DND-41 (cell line): ENCODE results near the gene SORCS1.

Experiments used
- ATAC-seq: fragments of 200-7000 bp; cut with Tn5 transposase; 3 replicates; pipeline ENCODE4 v1.9.1; 2021; ENCODE audit warnings: low read depth; ENCODE audit not compliant: insufficient read depth
- DNase-seq: peaks from one replicate; pipeline ENCODE4 v3.0.0-alpha.2; 2020
- H2AFZ ChIP-seq: 2 replicates; pipeline ENCODE4 v1.6.0; 2012; ENCODE audit warnings: low read depth, low read length
- H3K27ac ChIP-seq: 2 replicates; pipeline ENCODE4 v1.5.1; 2012; ENCODE audit warnings: low read length, inconsistent platforms
- H3K27me3 ChIP-seq: fragments of 200-600 bp; sonication (generic); 2 replicates; pipeline ENCODE4 v1.6.0; 2012; ENCODE audit warnings: low read length, mild to moderate bottlenecking, inconsistent platforms; ENCODE audit not compliant: insufficient read depth, poor library complexity
- H3K36me3 ChIP-seq: 2 replicates; pipeline ENCODE4 v1.5.1; 2012; ENCODE audit warnings: low read length, inconsistent platforms; ENCODE audit not compliant: insufficient read depth
- H3K4me1 ChIP-seq: 2 replicates; pipeline ENCODE4 v1.5.1; 2012; ENCODE audit warnings: mild to moderate bottlenecking, low read length; ENCODE audit not compliant: insufficient read depth
- H3K4me2 ChIP-seq: 2 replicates; pipeline ENCODE4 v1.6.0; 2012; ENCODE audit warnings: mild to moderate bottlenecking, moderate library complexity, low read length, inconsistent platforms; ENCODE audit not compliant: insufficient read depth
- H3K4me3 ChIP-seq, 2 experiments: fragments of 200-600 bp in 1 of 2; shearing (Covaris generic) in 1 of 2; 2 replicates each; pipeline ENCODE4 v1.5.1; 2012 to 2016; ENCODE audit warnings: inconsistent platforms in 2 of 2, low read length in 2 of 2, mild to moderate bottlenecking in 2 of 2, low read depth in 1 of 2, moderate library complexity in 1 of 2
- H3K79me2 ChIP-seq: 2 replicates; pipeline ENCODE4 v1.6.0; 2012; ENCODE audit warnings: low read length, inconsistent platforms; ENCODE audit not compliant: insufficient read depth
- H3K9ac ChIP-seq: 2 replicates; pipeline ENCODE4 v1.6.0; 2012; ENCODE audit warnings: low read depth, mild to moderate bottlenecking, inconsistent platforms, low read length, moderate library complexity
- H3K9me3 ChIP-seq: 2 replicates; pipeline ENCODE4 v1.5.1; 2012; ENCODE audit warnings: low read length, moderate library complexity, mild to moderate bottlenecking, inconsistent platforms; ENCODE audit not compliant: insufficient read depth, severe bottlenecking
- H4K20me1 ChIP-seq: 2 replicates; pipeline ENCODE4 v1.6.0; 2012; ENCODE audit warnings: low read length; ENCODE audit not compliant: insufficient read depth
- EZH2 ChIP-seq: IDR thresholded peaks from 3 replicates; pipeline ENCODE4 v1.6.1; 2012; ENCODE audit warnings: borderline replicate concordance, low read depth, mild to moderate bottlenecking, moderate library complexity, low read length, inconsistent platforms; ENCODE audit not compliant: severe bottlenecking
- TF ChIP-seq, protein P1 (sequence below): IDR thresholded peaks from 2 replicates; pipeline ENCODE4 v1.5.1; 2012; ENCODE audit warnings: borderline replicate concordance, low read length, moderate library complexity, mild to moderate bottlenecking; ENCODE audit not compliant: poor library complexity, severe bottlenecking; ENCODE audit errors: extremely low read depth

Gene SORCS1

DNA sequence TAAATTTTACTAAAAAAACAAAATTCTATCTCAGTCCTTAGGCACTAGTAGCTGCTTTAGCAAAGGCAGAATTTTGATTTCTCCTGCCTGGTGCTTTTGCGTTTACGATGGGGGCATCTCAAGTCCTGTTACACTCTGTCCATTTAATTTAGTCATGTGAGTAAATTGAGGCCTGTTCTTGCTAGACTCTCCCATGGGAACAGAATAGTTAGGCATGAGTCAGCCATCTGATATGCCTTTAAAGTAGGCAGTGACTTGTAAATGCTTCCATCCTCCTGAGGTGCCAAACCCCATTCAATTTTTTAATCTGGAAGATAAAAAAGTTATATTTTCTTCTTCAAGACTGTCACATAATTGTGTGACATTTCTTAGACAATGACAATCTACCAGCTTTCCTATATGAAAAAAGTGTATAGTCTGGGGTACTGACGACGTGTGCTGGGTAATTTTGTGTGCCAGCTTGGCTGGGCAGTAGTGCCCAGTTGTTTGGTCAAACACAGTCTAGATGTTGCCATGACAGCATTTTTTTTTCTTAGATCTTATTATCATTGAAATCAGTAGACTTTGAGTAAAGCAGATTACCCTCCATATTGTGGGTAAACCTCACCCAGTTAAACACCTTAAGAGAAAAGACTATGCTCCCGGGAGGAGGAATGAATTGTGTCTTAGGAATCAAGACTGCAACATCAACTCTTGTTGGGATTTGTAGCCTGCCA, 603.4 kb downstream of the SORCS1 start:
- no peak overlapping the region for H3K9ac ChIP-seq
- no peak overlapping the region for H3K4me3 ChIP-seq

DNA sequence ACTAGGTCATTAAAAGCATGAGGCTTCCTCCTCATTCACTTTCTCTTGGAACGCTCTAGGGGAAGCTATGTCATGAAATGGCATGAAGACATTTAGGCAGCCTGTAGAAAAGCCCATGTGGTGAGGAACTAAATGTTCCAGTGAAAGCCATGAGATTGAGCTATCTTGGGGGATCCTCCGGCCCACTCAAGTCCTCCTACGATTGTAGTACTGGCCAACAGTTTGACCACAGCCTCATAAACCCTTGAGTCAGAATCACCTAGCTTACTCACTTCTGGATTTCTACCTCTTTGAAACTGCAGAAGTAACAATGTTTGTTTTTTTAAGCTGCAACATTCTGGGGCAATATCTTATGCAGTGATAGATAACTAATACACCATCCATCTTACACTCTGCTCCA, 605.1 kb downstream of the SORCS1 start:
- DNase-seq: no peak
- Histone ChIP-seq H4K20me1 (no peaks in the 10 kb centered on the region), H3K9me3 (no peaks in the 10 kb centered on the region), H2AFZ (no peak overlapping the region), H3K36me3 (no peaks in the 10 kb centered on the region), H3K27me3 (no peaks in the 10 kb centered on the region), H3K79me2 (no peaks in the 10 kb centered on the region), H3K27ac (no peak overlapping the region), H3K4me1 (no peaks in the 10 kb centered on the region), H3K4me2 (no peak overlapping the region), H3K9ac (no peak overlapping the region), H3K4me3 (no peak overlapping the region)
- no peak for ATAC-seq
- TF ChIP-seq, protein P1, sequence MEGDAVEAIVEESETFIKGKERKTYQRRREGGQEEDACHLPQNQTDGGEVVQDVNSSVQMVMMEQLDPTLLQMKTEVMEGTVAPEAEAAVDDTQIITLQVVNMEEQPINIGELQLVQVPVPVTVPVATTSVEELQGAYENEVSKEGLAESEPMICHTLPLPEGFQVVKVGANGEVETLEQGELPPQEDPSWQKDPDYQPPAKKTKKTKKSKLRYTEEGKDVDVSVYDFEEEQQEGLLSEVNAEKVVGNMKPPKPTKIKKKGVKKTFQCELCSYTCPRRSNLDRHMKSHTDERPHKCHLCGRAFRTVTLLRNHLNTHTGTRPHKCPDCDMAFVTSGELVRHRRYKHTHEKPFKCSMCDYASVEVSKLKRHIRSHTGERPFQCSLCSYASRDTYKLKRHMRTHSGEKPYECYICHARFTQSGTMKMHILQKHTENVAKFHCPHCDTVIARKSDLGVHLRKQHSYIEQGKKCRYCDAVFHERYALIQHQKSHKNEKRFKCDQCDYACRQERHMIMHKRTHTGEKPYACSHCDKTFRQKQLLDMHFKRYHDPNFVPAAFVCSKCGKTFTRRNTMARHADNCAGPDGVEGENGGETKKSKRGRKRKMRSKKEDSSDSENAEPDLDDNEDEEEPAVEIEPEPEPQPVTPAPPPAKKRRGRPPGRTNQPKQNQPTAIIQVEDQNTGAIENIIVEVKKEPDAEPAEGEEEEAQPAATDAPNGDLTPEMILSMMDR: no peak
- TF ChIP-seq EZH2: no peak

More for the DNA sequence above, 603.4 kb downstream of the SORCS1 start:
- DNase-seq: no peak
- Histone ChIP-seq H3K9me3 (no peaks in the 10 kb centered on the region), H4K20me1 (no peaks in the 10 kb centered on the region), H3K36me3 (no peaks in the 10 kb centered on the region), H3K4me1 (no peaks in the 10 kb centered on the region), H3K27ac (no peak overlapping the region), H3K27me3 (no peaks in the 10 kb centered on the region), H2AFZ (no peak overlapping the region), H3K4me2 (no peak overlapping the region), H3K79me2 (no peaks in the 10 kb centered on the region)
- ATAC-seq: no peak
- no peak for TF ChIP-seq EZH2
- TF ChIP-seq, protein P1: no peak

DNA sequence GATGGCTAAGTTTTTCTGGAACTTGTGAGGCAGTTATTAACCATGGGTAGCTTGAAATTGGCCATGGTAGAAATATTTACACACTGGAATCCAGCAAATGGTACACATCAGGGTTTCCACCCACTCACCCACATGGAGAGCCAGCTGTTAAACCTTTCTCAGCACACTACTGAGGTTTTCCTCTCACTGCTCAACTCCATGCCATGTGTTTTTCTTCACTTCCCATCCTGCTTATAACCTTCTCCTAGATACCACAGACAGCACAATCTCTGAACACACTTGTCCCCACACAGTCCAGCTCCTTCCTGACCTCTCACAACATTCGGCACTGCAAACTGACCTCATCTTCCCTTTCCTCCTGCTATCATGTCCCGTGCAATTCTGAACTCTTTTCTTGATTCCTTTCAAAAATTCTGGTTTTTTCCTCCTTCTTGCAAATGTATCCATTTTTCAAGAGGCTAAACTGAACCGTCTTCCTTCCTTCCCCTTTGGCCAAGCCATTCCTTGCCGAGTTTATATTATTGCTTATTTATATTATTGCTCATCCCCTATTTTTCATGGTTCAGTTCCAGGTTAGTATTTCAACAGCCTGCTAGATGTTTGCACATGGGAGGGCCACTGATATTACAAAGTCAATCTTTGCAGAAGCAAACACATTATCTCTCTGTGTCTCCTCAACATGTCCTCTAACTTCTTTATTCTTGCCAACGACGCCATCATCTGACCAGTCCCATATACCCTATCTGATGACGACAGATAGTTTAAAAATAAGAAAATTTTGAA, 606.4 kb downstream of the SORCS1 start:
- no peak overlapping the region for H3K27ac ChIP-seq
- no peak overlapping the region for H2AFZ ChIP-seq
- H3K36me3 ChIP-seq: no peaks in the 10 kb centered on the region
- H3K4me2 ChIP-seq: no peak overlapping the region
- H3K79me2 ChIP-seq: no peaks in the 10 kb centered on the region
- no peaks in the 10 kb centered on the region for H3K27me3 ChIP-seq
- H4K20me1 ChIP-seq: no peaks in the 10 kb centered on the region
- TF ChIP-seq, protein P1: no peak
- TF ChIP-seq EZH2: no peak
- no peaks in the 10 kb centered on the region for H3K9me3 ChIP-seq
- H3K9ac ChIP-seq: no peak overlapping the region
- DNase-seq: no peak
- H3K4me3 ChIP-seq: no peak overlapping the region
- ATAC-seq: no peak
- no peaks in the 10 kb centered on the region for H3K4me1 ChIP-seq
